Right renal pelvis (tissue), 4 donors: ENCODE results near the gene DPYD. TPM values are rescaled to one million over a fixed set of nuclear protein-coding genes. Genes with fewer than 3 reads are reported as not detected.

ENCODE experiments used
- DNase-seq, 4 donors: peaks; one replicate each; pipeline ENCODE4 v3.0.0-alpha.2; 2013; ENCODE audit warnings: low read depth in 4 of 4, low spot score in 3 of 4, missing footprints in 1 of 4
- polyA plus RNA-seq, 4 donors: library from polyadenylated mRNA; unstranded; fragments of 120-200 nt; gene quantifications; one replicate each; pipeline ENCODE4 v1.2.1, GENCODE V29; 2013; ENCODE audit not compliant: insufficient read length in 4 of 4

The DPYD gene
- polyA plus RNA-seq, 4 donors = 13.7 to 15.4 (median 14.8) TPM

DNA sequence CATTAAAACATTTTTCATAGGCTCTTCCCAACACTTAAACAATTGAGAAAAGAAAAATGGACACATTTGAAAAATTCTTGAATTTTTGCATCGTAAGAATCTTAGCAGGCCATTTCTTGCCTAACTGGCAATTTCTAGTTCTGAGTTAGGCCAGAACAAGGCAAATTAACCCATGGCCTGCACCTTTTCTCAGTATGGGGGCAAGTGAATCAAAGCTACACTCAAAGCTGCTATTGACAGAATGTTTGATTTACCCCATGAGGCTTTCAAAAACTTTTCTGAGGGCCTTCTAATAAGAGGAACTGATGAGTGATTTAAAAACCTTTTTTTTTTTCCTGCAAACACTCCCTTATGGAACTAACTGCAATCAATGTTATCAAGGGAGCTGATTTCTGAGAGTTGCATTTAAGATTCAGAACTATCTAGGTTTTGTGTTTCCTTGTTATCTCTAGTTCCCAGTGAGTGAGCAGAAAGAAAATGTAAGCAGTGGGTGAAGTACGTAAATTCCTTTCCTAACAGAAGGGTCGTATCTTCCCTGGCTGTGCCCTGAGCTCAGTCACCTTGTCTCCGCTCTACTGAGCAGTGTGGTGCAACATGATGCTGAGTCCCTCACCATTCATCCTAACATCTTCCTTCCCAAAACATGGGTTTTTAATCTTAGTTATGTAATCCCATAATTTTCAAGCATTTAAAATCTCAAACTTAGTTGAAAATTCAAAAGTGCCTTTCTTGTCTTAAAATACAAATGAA is 353.7 kb downstream of the DPYD start:
- no peak for DNase-seq

DNA sequence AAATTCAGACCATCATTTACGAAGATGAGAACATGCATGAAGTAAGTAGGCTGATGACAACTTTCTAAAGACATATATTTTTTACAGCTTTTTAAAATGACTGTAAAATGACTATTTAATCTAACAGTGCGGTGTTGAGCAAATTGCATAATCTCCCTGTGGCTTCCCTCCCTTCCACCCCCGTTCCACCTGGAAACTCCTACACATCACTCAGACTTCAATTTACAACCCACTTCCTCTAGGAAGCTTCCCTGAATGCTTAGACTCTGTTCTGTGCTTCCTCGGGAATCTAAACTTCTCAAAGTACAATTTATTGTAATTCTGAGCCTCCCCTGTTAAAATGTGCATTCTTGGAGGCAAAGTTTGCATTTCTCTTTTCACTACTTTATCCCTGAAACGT is 354.9 kb downstream of the DPYD start:
- no peak for DNase-seq

DNA sequence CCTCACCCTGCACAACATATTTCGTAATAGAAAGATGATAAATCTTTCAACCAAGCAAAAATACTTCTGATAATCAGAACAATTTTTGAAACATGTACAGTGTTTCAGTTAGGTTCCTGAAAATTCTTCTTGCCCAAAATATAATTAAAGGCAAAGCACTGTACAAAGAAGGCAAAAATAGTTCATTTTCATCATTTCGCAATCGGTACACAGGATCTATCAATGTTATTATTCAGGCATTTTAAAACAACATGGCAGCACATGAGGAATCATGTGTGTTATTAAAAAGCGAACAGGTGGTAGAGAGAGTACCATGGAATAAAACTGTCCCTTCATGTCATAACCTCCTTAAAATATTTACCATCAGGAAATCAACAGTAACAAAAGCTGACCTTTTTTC is 356.9 kb downstream of the DPYD start:
- DNase-seq = no peak

DNA sequence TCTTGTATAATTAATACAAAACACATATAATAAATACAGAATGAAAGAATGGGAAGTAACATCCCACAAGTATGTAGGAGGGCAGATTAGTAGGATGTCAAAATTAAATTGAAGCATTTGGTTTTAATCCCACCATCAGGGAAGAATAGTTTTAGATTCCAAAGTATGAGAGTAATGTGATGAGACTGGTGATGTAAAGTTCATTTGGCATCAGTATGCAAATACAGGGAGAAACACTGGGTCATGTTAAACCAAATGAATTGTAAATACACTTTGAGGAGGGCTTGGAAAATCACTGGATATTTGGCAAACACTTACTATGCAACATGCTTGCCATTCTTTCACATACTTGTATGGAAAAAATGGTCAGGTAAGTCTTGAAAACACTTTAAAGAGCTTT is 358.8 kb downstream of the DPYD start:
- DNase-seq = no peak

DNA sequence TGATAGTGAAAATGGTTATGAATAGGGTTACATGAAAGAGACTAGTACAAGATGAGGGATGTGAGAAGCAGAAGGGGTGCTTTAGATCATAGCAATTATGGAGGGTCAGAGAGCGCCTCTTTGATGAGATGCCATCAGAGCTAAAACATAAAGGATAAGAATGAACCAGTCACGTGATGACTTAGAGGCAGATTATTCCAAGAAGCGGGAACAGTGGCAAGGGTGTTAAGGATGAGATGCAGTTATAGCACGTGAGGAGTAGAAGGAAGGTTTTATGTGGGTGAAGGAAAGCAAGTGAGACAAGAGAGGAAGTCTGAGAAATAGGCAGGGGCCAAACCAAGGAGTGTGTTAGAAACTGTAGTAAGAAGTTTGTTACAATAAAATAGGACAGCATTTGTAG is 360.1 kb downstream of the DPYD start:
- no peak for DNase-seq

DNA sequence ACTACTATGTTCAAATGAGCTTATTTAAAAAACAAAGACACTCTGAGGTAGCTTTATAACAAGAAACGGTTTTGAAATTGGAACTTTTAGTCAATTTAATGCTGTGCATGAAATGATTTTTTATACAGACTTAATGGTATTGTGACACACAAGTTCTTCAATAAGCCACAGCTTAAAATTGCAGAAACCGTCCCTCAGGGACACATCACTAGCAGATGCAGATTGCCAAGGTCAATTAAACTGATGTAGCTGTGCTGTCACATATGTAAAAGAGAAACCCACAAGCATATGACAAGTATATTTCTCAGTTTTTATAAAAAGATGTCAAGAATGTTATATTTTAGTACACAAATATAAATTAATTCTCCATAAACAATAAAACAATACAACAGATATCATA is 366.9 kb downstream of the DPYD start:
- no peak for DNase-seq

DNA sequence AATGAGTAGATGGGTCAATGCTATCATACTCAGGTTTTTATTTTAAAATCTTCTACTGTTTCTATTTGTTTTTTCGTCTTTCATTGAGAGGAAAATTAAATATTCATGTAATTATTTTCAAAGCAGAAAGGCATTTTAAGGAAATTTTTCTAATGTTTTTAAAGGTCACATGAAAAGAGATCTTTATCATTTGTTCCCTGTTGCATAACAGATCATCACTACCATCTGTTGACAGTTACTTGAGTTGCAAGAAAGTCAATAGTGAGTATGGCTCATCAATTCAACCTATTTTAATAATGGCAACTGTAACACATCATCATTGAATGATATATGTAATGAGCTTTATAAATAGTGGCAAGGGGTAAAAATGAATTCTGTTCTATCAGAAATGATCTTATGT is 369.7 kb downstream of the DPYD start:
- DNase-seq = no peak

DNA sequence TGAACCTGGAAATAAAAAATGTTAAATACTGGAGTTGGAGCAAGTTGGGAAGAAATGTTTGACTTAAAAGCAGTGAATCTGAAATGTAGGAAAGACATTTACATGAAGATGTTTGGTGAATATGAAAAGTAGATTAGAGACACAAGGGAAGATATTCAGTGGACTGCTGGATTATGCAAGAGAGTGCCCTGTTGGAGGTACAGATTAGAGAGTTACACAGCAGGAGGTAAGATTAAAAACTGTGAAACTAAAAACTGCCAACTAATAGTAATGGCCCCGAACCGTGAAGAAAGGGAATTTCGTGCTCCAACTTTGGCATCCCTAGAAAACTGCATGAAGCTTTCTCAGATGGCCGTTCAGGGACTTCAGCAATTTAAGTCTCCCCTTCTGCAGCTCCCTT is 375.4 kb downstream of the DPYD start:
- DNase-seq = no peak

DNA sequence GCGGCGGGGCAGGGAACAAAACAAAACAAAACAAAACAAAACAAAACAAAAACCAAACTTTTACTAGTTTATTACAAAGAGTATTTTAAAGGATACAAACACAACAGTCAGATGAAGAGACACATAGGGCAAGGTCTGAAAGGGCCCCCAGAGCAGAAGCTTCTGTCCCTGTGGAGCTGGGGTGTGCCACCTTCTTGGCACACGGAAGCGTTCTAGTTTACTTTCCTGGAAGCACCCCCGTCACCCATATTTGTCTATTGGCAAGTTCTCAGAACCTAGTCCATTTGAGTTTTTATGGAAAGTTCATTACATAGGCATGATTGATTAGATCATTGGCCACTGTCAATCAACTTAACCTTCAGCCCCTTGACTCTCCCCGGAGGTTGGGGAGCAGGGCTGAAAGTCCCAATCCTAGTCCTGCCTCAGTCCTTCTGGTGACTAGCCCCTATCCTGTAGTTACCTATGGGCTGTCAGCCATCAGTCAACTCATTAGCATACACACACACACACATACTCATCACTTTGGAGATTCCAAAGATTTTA is 380.4 kb downstream of the DPYD start:
- DNase-seq = no peak

DNA sequence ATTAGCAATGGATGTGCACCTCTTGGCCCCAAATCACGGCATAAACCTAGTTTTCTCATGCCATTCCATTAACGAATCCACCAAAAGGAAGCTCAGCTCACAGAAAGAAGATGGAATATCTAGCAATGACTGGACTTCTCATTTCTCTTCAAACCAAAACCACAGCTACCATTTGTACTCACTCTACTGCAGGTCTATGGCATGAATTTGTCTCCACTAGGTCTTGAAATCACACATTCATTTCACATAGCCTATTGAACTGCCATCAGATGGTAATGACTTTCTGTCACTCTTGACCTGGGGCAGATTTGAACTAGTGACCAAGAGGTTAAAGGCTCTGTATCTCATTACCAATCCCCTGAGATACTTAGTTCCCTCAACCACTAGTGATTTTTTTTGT is 382.7 kb downstream of the DPYD start:
- DNase-seq = no peak

DNA sequence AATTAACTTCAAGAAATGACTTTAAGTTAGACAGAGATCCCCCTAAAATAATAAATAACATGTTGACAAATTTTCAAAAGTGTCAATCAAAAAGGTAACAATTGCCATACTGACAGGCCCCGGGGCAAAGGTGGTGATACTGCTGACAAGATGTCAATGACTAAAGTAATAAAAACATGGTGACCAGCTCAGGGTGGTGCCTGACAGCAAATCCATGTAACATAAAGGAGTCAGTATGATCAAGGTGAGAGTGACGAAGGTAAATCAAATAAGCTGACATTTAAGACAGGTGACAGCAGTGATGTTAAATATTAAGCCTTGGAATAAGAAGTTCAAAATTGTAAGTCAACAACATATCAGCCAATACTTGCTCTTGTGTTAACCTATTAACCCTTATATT is 387.5 kb downstream of the DPYD start:
- no peak for DNase-seq

DNA sequence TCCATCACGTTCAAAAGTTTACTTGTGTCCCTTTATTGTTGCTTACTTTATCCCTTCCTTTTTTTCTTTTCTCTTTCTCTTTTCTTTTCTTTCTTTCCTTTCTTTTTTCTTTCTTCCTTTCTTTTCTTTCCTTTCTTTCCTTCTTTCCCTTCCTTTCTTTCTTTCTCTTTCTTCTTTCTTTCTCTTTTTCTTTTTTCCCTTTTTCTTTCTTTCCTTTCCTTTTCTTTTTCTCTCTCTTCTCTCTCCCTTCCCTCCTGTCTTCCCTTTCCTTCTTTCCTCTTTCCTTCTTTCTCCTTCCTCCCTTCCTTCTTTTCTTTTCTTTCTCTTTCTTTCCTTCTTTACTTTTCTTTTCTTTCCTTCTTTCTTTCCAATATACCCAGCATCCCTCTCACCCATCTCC is 391.2 kb downstream of the DPYD start:
- no peak for DNase-seq

DNA sequence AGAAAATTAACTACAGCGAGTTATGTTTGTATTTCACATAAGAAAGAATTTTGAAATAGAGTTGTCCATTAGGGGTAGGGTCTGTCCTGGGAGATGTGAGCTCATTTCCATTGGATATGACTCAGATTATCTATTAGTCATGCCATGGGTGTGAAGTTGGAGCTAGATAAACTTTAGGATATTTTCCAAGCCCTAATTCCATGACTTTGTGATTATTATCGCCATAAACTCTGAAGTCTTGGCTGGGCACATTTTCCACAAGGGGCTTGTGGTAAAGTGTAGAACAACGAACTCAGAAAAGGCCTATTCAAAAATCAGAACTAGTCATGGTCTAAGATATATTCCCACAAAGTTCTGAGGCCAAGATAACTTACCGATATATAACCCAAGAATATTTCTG is 396.6 kb downstream of the DPYD start:
- DNase-seq = no peak

DNA sequence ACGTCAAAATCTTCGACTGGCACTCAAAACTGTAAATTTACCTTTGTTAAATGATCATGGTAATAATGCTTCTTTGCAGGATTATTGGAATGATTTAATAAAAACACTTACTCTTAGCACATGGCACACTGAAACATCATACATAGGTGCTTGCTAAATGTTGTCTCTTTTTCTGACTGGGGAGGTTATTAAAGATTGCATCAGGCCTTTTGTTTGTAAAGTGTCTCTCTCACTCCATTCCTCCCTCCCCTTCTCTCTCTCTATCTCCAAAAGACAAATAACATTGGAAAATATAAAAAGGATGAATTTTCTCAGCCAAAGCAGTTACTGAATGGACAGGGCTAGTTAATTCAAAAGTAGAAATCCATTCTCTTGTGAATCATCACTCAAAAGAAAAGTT is 404.2 kb downstream of the DPYD start:
- DNase-seq = no peak

DNA sequence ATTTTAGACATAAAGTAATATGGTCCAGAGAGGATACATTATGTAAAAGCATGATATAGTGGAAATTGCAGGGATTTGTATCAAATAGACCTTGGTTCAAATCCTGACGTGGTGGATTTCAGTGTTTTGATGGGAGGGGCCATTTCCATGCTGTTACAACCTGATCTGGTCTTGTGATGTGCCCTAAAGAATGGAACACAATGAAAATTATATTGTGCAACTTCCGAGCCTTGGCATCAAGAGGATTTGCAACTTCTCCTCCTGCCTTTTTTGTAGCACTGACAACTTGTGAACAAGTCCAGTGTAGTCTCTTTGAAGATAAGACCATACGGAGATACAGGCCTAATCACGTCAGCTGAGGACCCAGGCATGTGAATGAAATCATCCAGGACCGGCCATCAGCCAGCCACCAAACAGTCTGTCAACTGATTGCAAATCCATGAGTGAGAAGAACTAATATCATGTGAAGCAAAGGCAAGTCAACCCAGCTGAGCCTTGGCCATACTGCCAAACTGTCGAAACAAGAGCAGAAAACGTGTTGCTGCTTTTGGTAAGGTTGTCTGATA is 412.1 kb downstream of the DPYD start:
- DNase-seq = no peak

DNA sequence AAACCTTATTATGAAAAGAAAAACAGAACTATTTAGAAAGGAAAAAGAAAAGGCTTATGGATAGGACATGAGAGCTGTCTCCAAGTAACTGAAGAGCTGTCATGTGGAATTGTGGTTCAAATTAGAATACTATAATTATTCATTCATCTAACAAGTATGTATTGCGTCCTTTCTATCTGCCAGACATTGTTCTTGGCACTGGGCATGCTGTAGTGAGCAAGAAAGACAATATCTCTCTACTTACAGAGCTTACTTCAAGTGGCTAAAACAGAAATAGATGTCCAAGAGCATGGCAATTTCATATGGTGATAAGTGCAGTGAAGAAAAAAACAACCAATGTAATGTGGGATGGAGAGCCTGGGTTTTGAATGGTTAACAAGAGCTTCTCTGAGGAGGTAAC is 413.0 kb downstream of the DPYD start:
- no peak for DNase-seq

DNA sequence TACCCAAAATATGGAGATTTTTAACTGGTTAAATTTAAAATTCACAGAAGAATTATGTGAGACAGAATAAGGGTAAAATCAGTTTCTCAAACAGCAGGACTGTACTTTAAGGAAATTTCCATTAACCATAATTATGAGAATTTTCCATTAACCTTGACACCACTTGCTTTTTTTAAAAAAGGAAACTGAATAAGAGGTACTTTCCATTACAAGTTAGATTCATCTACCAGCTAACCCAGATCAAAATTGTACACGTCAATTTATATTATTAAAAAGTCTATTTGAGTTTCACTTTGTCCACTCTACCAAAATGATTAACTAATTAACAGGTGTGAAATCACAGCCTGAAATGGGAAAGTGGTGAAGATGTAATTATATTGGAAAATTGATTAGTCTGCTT is 414.5 kb downstream of the DPYD start:
- no peak for DNase-seq

DNA sequence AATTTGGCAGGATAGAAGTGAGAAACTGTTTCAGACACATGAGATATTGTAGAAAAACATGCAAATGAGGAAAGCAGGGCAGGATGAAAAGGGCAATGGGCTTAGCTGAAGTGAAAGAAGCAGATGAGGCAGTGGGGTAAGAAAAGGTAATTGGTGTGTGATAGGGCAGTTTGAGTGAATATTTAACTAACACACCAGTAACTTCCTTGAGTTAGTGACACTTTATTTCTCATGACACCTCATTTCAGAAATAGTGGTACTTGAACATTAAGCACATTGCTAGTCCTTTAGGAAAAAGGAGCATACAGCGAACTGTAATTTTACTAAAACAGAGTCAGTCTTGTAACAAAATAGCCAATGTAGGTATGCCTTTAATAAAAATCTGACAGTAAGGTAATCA is 415.0 kb downstream of the DPYD start:
- no peak for DNase-seq

DNA sequence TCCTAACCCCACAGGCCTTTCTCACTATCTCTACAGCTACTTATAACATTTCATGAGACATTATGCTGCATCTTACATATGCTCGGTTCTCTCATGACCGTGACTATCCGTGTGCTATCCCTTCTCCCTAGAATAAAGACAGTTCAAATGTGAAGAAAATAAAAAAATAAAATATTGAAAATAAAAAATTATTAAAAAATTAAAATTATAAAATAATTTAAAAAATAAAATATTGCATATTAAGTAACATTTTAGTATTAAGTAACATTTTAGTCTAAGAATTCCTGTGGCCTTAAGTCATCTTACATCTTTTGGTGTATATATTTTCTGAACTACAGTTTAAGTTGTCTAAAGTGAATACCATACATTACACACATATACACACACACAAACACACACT is 415.5 kb downstream of the DPYD start:
- DNase-seq = no peak

DNA sequence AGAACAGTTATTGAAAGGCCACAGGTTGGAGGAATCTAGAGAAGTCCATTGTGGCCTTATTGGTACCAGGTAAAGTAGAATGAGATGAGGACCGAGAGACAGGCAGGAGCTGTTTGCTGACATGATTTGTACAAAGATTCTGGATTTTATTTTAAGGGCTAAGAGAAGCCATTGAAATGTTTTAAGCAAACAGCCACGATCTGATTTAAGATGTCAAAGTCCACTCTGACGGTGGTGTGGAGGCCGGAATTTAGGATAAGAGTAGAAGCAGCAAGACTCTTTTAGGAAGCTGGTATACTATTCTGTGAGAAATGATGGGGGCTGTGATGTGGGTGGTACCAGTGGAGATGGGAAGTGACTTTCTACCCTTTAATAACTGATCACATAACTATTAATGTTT is 418.5 kb downstream of the DPYD start:
- no peak for DNase-seq

DNA sequence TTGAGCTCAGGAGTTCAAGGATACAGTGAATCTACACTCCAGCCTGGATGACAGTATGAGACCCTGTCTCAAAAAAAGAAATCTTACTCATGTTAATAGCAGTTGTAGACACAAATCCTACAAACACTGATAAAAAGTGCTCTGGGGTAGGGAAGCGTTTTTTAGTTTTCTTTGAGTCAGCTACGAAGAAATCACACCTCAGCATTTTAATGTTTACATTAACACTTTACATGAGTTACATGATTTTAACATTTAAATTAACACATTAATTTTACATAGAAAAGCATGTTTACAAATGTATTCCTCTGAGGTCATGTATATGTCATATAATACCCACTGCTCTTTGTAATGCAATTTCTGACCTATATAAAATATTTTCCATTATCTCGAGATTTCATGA is 419.2 kb downstream of the DPYD start:
- no peak for DNase-seq

DNA sequence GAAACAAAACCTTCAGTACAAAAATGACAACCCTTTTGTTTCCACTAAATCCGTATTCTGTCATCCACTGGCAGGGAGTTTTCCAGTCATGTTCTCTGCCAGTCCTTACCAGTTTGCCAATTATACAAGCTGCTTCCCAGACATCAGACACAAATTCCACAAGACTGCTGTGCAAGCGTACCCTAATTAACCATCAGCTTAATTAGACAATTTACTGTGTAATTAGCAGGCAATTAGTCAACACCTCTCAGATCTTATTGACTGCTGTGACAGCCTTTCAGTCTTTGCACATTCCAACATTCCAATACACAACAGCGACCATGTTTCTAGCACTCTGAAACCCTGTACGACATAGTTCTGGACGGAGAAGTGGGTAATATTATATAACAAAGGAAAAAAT is 420.1 kb downstream of the DPYD start:
- no peak for DNase-seq

DNA sequence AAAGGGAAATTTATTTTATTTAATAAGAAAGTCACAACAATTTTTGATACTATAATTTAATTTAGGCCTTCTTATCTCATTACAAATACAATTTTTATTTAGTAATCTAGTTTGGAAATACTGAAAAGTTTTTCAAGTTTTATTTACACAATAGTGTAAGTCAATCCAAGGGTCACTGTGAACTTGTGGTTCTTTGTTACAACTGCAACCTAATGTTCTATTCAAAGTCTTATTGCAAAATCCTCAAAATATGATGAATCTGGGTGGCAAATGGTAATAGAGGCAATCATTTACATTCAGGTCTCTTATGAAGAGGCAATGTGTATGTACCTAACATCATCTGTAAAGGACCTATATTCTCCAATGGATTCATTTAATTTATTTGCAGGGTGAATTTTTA is 421.2 kb downstream of the DPYD start:
- no peak for DNase-seq
